HEK293 (cell line): ENCODE data around the gene NMRK2.
A peak's percentile ranks its signal among the peaks of the same experiment; 100 is the strongest.

Experiments
- CTCF ChIA-PET: fragments of 350-600 bp; formaldehyde crosslinking; extraction: SDS; loops from one replicate; lab custom pipeline; 2021; ENCODE audit warnings: antibody characterized with exemption; lab: Yijun Ruan, JAX
- POLR2A ChIA-PET: fragments of 300-600 bp; formaldehyde crosslinking; extraction: SDS; loops from one replicate; lab custom pipeline; 2020; ENCODE audit warnings: antibody characterized with exemption, inconsistent platforms; lab: Yijun Ruan, JAX
- H3K27ac ChIP-seq: fragments of 200-500 bp; sonication (Bioruptor generic); 2 replicates; pipeline ENCODE4 v1.5.1; 2014; ENCODE audit warnings: low read depth, low read length, control low read depth, inconsistent platforms; ENCODE audit errors: extremely low read depth
- H3K36me3 ChIP-seq, 2 experiments: fragments of 200-500 bp in 1 of 2; sonication (Bioruptor generic) in 1 of 2; 1 replicate in 1 of 2; 2 replicates in 1 of 2; pipeline ENCODE4 v1.5.1; 2014 to 2017; ENCODE audit warnings: inconsistent platforms in 2 of 2, low read length in 2 of 2; ENCODE audit not compliant: control insufficient read depth in 2 of 2, insufficient read depth in 1 of 2
- H3K4me1 ChIP-seq: fragments of 200-500 bp; sonication (Bioruptor generic); 2 replicates; pipeline ENCODE4 v1.5.1; 2014; ENCODE audit warnings: mild to moderate bottlenecking, low read length, inconsistent platforms; ENCODE audit not compliant: control insufficient read depth, insufficient read depth
- H3K4me3 ChIP-seq: 2 replicates; pipeline ENCODE4 v1.5.1; 2011; ENCODE audit warnings: low read depth, mild to moderate bottlenecking, control low read depth, low read length, moderate library complexity
- H3K9me3 ChIP-seq: fragments of 200-500 bp; sonication (Bioruptor generic); 2 replicates; pipeline ENCODE4 v1.5.1; 2014; ENCODE audit warnings: low read depth, low read length, inconsistent platforms; ENCODE audit not compliant: control insufficient read depth, insufficient read depth
- KLF7 ChIP-seq: fragments of 450-650 bp; formaldehyde crosslinking; IDR thresholded peaks from 2 replicates; pipeline ENCODE4 v1.5.1; 2016; ENCODE audit warnings: missing biosample characterization, missing genetic modification characterization, borderline replicate concordance
- MZF1 ChIP-seq: fragments of 450-650 bp; formaldehyde crosslinking; IDR thresholded peaks from 2 replicates; pipeline ENCODE4 v1.5.1; 2017; ENCODE audit warnings: missing biosample characterization, missing genetic modification characterization, borderline replicate concordance
- OVOL3 ChIP-seq: fragments of 450-650 bp; formaldehyde crosslinking; IDR thresholded peaks from 2 replicates; pipeline ENCODE4 v1.5.1; 2016; ENCODE audit warnings: missing biosample characterization, missing genetic modification characterization
- PRDM1 ChIP-seq: fragments of 450-650 bp; formaldehyde crosslinking; IDR thresholded peaks from 2 replicates; pipeline ENCODE4; 2016; ENCODE audit warnings: missing biosample characterization, missing genetic modification characterization
- SCRT2 ChIP-seq: fragments of 450-650 bp; formaldehyde crosslinking; IDR thresholded peaks from 2 replicates; pipeline ENCODE4 v1.5.1; 2016; ENCODE audit warnings: missing biosample characterization, missing genetic modification characterization
- YY2 ChIP-seq: fragments of 450-650 bp; formaldehyde crosslinking; IDR thresholded peaks from 2 replicates; pipeline ENCODE4 v1.5.1; 2016; ENCODE audit warnings: missing biosample characterization, missing genetic modification characterization
- ZBTB8A ChIP-seq: fragments of 450-650 bp; formaldehyde crosslinking; IDR thresholded peaks from 2 replicates; pipeline ENCODE4 v1.5.1; 2016; ENCODE audit warnings: missing biosample characterization, missing genetic modification characterization
- ZNF202 ChIP-seq: fragments of 450-650 bp; formaldehyde crosslinking; IDR thresholded peaks from 2 replicates; pipeline ENCODE4 v1.5.1; 2016; ENCODE audit warnings: missing biosample characterization, missing genetic modification characterization, borderline replicate concordance
- ZNF223 ChIP-seq: fragments of 450-650 bp; formaldehyde crosslinking; IDR thresholded peaks from 2 replicates; pipeline ENCODE4 v1.5.1; 2016; ENCODE audit warnings: missing biosample characterization, missing genetic modification characterization
- ZNF426 ChIP-seq: fragments of 450-650 bp; formaldehyde crosslinking; IDR thresholded peaks from 2 replicates; pipeline ENCODE4 v1.5.1; 2017; ENCODE audit warnings: missing biosample characterization, missing genetic modification characterization, mild to moderate bottlenecking, inconsistent platforms, moderate library complexity
- ZNF473 ChIP-seq: fragments of 450-650 bp; formaldehyde crosslinking; IDR thresholded peaks from 2 replicates; pipeline ENCODE4 v1.5.1; 2017; ENCODE audit warnings: missing biosample characterization, missing genetic modification characterization
- ZNF530 ChIP-seq: fragments of 450-650 bp; formaldehyde crosslinking; IDR thresholded peaks from 2 replicates; pipeline ENCODE4 v1.5.1; 2016; ENCODE audit warnings: low read depth, missing biosample characterization, missing genetic modification characterization
- ZNF555 ChIP-seq: fragments of 450-650 bp; formaldehyde crosslinking; conservative IDR thresholded peaks from 2 replicates; pipeline ENCODE4 v1.5.1; 2017; ENCODE audit warnings: missing biosample characterization, mild to moderate bottlenecking, missing genetic modification characterization, inconsistent platforms
- ZNF677 ChIP-seq: fragments of 450-650 bp; IDR thresholded peaks from 2 replicates; pipeline ENCODE4 v1.5.0; 2018; ENCODE audit warnings: missing biosample characterization, mild to moderate bottlenecking, missing genetic modification characterization, moderate library complexity
- ZNF785 ChIP-seq: fragments of 450-650 bp; formaldehyde crosslinking; IDR thresholded peaks from 2 replicates; pipeline ENCODE4 v1.5.1; 2016; ENCODE audit warnings: missing biosample characterization, missing genetic modification characterization
- TF ChIP-seq, protein P1 (sequence below): fragments of 450-650 bp; formaldehyde crosslinking; IDR thresholded peaks from 2 replicates; pipeline ENCODE4 v1.5.1; 2016; ENCODE audit warnings: missing biosample characterization, missing genetic modification characterization
- TF ChIP-seq, protein P2 (sequence below): fragments of 450-650 bp; formaldehyde crosslinking; IDR thresholded peaks from 2 replicates; pipeline ENCODE4 v1.5.1; 2016; ENCODE audit warnings: missing biosample characterization, missing genetic modification characterization
- TF ChIP-seq, protein P3 (sequence below): fragments of 450-650 bp; formaldehyde crosslinking; IDR thresholded peaks from 2 replicates; pipeline ENCODE4 v1.5.1; 2016; ENCODE audit warnings: missing biosample characterization, missing genetic modification characterization
- TF ChIP-seq, protein P4 (sequence below): fragments of 450-650 bp; formaldehyde crosslinking; IDR thresholded peaks from 2 replicates; pipeline ENCODE4 v1.5.1; 2016; ENCODE audit warnings: missing biosample characterization, missing genetic modification characterization

NMRK2 gene

DNA sequence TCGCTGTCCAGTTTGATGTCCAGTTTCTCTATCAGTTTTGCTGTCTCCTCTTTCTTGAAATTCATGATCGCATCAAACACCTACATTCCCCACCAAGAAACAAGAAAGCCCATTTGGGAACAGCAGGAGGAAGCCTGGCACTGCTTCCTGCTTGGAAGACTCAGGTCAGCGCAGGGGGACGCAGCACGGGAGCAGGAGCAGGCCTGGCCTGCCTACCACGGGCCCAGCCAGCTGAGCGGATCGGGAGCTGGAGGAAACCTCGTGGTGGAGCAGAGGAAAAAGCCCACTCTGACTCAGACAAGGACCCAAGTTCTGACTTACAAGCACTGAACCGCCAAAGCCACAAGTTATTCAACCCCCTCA, 48.5 kb downstream of the NMRK2 start (continued):
- TF ChIP-seq OVOL3 (tag by site-specific recombination) (no peak), ZNF473 (tag by site-specific recombination) (no peak), ZNF426 (tag by site-specific recombination) (no peak)

DNA sequence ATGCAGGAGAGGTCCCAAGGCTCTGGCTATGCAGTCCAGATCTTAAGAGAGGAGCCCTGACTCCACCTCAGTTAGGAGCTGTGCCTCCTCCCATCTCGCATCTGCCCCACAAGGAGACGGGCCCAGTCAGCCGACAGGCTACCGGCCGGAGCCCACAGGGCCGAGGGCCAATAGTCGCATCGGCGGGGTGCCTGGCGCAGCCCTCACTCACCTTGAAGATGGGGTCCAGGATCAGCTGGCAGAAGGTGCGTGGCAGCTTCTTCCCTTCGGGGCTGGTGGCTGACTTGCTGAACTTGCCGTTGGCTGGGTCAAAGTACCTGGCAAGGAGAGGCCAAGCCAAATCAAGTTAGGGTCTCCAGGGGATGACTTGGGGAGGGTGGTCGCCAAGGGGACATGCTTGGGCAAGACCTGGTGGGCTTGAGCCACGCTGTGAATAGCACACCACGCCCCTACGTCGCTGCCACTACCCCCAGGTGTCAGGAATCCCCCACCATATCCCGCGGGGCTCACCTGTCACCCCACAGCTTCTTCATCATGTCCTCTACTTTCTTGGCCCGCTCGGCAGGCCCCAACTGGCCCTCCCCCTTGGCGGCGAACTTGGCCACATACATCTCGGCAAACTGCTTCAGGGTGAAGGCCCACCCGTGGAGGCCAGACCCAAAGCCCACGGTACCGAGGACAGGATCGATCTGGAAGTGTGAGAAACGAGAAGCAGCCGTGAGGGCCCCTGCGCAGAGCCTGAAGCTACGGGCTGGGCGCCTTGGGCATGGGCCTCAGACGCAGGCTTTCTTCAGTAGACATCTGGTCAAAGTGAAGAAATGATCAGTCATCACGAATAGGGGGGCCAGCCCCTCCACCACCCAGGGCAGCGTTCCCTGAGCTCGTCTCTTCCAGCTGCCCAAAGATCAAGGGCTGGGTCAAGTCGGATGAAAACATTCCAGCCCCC, 49.1 kb downstream of the NMRK2 start:
- Histone ChIP-seq H3K9me3 (no peaks in the 10 kb centered on the region), H3K36me3 (peaks cover 28 to 77% of the 10 kb centered on the region in 2 experiments), H3K4me3 (no peak overlapping the region), H3K4me1 (peaks cover 11% of the 10 kb centered on the region; the same call in 1 of the 2 replicates), H3K27ac (peak overlapping the region; percentile 25; the same call in 1 of the 2 replicates)
- ChIA-PET CTCF (interaction anchor here (0.6 to 1.0 kb wide), 3 partner anchors 11 to 82 kb away, joined by 3 read pairs; partner anchors contain the start of gene DAPK3), POLR2A (interaction anchor here (0.6 to 8.3 kb wide), 2 partner anchors 11 kb away, joined by 3 to 258 read pairs; partner anchors contain the start of gene DAPK3)
- TF ChIP-seq, protein P1, sequence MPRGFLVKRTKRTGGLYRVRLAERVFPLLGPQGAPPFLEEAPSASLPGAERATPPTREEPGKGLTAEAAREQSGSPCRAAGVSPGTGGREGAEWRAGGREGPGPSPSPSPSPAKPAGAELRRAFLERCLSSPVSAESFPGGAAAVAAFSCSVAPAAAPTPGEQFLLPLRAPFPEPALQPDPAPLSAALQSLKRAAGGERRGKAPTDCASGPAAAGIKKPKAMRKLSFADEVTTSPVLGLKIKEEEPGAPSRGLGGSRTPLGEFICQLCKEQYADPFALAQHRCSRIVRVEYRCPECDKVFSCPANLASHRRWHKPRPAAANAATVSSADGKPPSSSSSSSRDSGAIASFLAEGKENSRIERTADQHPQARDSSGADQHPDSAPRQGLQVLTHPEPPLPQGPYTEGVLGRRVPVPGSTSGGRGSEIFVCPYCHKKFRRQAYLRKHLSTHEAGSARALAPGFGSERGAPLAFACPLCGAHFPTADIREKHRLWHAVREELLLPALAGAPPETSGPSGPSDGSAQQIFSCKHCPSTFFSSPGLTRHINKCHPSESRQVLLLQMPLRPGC (tag by site-specific recombination): no peak
- no peak for TF ChIP-seq KLF7 (tag by site-specific recombination)
- no peak for TF ChIP-seq SCRT2
- no peak for TF ChIP-seq ZNF555 (tag by site-specific recombination)
- no peak for TF ChIP-seq ZBTB8A (tag by site-specific recombination)
- TF ChIP-seq, protein P2, sequence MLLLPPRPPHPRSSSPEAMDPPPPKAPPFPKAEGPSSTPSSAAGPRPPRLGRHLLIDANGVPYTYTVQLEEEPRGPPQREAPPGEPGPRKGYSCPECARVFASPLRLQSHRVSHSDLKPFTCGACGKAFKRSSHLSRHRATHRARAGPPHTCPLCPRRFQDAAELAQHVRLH (tag by site-specific recombination): no peak
- no peak for TF ChIP-seq YY2 (tag by site-specific recombination)
- no peak for TF ChIP-seq PRDM1 (tag by site-specific recombination)
- TF ChIP-seq ZNF223 (tag by site-specific recombination): no peak
- TF ChIP-seq ZNF202 (tag by site-specific recombination): no peak
- no peak for TF ChIP-seq ZNF785 (tag by site-specific recombination)
- TF ChIP-seq, protein P3, sequence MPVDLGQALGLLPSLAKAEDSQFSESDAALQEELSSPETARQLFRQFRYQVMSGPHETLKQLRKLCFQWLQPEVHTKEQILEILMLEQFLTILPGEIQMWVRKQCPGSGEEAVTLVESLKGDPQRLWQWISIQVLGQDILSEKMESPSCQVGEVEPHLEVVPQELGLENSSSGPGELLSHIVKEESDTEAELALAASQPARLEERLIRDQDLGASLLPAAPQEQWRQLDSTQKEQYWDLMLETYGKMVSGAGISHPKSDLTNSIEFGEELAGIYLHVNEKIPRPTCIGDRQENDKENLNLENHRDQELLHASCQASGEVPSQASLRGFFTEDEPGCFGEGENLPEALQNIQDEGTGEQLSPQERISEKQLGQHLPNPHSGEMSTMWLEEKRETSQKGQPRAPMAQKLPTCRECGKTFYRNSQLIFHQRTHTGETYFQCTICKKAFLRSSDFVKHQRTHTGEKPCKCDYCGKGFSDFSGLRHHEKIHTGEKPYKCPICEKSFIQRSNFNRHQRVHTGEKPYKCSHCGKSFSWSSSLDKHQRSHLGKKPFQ (tag by site-specific recombination): no peak
- no peak for TF ChIP-seq MZF1 (tag by site-specific recombination)
- no peak for TF ChIP-seq ZNF677 (tag by site-specific recombination)
- no peak for TF ChIP-seq ZNF530
- TF ChIP-seq, protein P4, sequence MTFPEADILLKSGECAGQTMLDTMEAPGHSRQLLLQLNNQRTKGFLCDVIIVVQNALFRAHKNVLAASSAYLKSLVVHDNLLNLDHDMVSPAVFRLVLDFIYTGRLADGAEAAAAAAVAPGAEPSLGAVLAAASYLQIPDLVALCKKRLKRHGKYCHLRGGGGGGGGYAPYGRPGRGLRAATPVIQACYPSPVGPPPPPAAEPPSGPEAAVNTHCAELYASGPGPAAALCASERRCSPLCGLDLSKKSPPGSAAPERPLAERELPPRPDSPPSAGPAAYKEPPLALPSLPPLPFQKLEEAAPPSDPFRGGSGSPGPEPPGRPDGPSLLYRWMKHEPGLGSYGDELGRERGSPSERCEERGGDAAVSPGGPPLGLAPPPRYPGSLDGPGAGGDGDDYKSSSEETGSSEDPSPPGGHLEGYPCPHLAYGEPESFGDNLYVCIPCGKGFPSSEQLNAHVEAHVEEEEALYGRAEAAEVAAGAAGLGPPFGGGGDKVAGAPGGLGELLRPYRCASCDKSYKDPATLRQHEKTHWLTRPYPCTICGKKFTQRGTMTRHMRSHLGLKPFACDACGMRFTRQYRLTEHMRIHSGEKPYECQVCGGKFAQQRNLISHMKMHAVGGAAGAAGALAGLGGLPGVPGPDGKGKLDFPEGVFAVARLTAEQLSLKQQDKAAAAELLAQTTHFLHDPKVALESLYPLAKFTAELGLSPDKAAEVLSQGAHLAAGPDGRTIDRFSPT (tag by site-specific recombination): no peak
